TTC549 (cell line): Measurements from ENCODE around the gene DLG5.

Experiments
- FAIRE-seq: peaks from 2 replicates; lab custom pipeline; 2012; peaks lifted over from hg19 to GRCh38; lab: Jason Lieb, UNC

The DLG5 gene

GRCh38 chr10:77926566-77927401 is at the start of gene DLG5:
Gene DLG5 (minus strand): TSS chr10:77926755. CDS start chr10:77926520, 235 bp downstream.
- FAIRE-seq, result no peak

- FAIRE-seq, result no peak
These were observed 48.6 kb upstream of the DLG5 start for GRCh38 chr10:77975086-77975666.

GRCh38 chr10:77974396-77975074 is 48.0 kb upstream of the DLG5 start:
- FAIRE-seq, result no peak

- FAIRE-seq, result no peak
These were observed 46.7 kb upstream of the DLG5 start for GRCh38 chr10:77973276-77973675.

GRCh38 chr10:77972148-77972547 is 45.6 kb upstream of the DLG5 start:
- FAIRE-seq, result no peak

- FAIRE-seq, result no peak
These were observed 45.2 kb upstream of the DLG5 start for GRCh38 chr10:77971804-77972144.

- no peak for FAIRE-seq
These were observed 44.6 kb upstream of the DLG5 start for GRCh38 chr10:77970869-77971803.

GRCh38 chr10:77969114-77969513 is 42.6 kb upstream of the DLG5 start:
- no peak for FAIRE-seq

GRCh38 chr10:77967611-77968022 is 41.1 kb upstream of the DLG5 start:
- FAIRE-seq, result no peak

- no peak for FAIRE-seq
These were observed 38.7 kb upstream of the DLG5 start for GRCh38 chr10:77965294-77965693.

GRCh38 chr10:77964811-77965210 is 38.3 kb upstream of the DLG5 start:
- FAIRE-seq, result no peak

GRCh38 chr10:77963901-77964300 is 37.3 kb upstream of the DLG5 start:
- no peak for FAIRE-seq

- no peak for FAIRE-seq
These were observed 36.0 kb upstream of the DLG5 start for GRCh38 chr10:77962350-77963146.

- no peak for FAIRE-seq
These were observed 35.1 kb upstream of the DLG5 start for GRCh38 chr10:77961668-77962067.

GRCh38 chr10:77960829-77961329 is 34.3 kb upstream of the DLG5 start:
- FAIRE-seq, result no peak

- no peak for FAIRE-seq
These were observed 33.4 kb upstream of the DLG5 start for GRCh38 chr10:77959887-77960455.

- FAIRE-seq, result no peak
These were observed 32.8 kb upstream of the DLG5 start for GRCh38 chr10:77959384-77959783.

- FAIRE-seq, result no peak
These were observed 28.6 kb upstream of the DLG5 start for GRCh38 chr10:77955136-77955535.

GRCh38 chr10:77949167-77949566 is 22.6 kb upstream of the DLG5 start:
- no peak for FAIRE-seq

GRCh38 chr10:77946084-77946483 is 19.5 kb upstream of the DLG5 start:
- FAIRE-seq, result no peak

GRCh38 chr10:77944519-77944918 is 18.0 kb upstream of the DLG5 start:
- FAIRE-seq, result no peak
